GM12891 (cell line): Measurements from ENCODE around the gene FBXO40.

Source experiments
- PAX5 ChIP-seq: IDR thresholded peaks from 2 replicates; pipeline ENCODE4 v1.6.1; 2011; ENCODE audit warnings: low read length, moderate library complexity, mild to moderate bottlenecking; ENCODE audit not compliant: insufficient read depth, severe bottlenecking
- POLR2A ChIP-seq: IDR thresholded peaks from 2 replicates; pipeline ENCODE4 v1.6.1; 2011; ENCODE audit warnings: low read depth, low read length, control low read depth

DNA sequence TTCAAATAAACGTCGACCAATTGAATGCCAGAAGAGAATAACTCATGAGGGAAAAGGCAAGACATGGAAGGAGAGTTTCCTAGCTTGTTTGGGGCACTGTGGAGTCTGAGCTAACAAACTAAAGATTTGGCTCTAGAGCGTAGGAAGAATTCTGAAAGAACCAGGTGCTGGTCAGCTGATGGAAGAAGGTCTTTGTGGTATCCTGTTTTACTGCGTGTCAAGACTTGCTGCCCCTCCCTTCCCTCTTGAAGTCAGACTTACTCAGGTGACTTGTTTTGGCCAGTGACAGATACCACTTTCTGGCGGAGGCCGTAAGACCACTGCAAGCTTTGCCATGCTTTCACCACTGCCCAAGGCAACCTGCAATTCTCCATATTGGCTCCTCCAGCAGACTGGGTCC lies 68.2 kb downstream of the FBXO40 start:
- TF ChIP-seq POLR2A (no peak), PAX5 (no peak)
